BE2C (cell line): ENCODE results near the gene HDAC4.

ENCODE experiments used
- DNase-seq: peaks from one replicate; pipeline ENCODE4 v3.0.0-alpha.2; 2020
- H3K27me3 ChIP-seq: fragments of 250-450 bp; sonication (Bioruptor Pico); 2 replicates; pipeline ENCODE4 v1.5.1; 2020; ENCODE audit warnings: mild to moderate bottlenecking
- H3K36me3 ChIP-seq: fragments of 250-450 bp; sonication (Bioruptor Pico); 2 replicates; pipeline ENCODE4 v1.5.1; 2020; ENCODE audit warnings: mild to moderate bottlenecking
- H3K4me1 ChIP-seq: fragments of 250-450 bp; sonication (Bioruptor Pico); 2 replicates; pipeline ENCODE4 v1.5.1; 2020
- H3K4me3 ChIP-seq: 2 replicates; pipeline ENCODE4 v1.5.1; 2011; ENCODE audit warnings: low read depth, low read length
- H3K9me3 ChIP-seq: fragments of 250-450 bp; sonication (Bioruptor Pico); 2 replicates; pipeline ENCODE4 v1.5.1; 2020
- CTCF ChIP-seq: IDR thresholded peaks from 2 replicates; pipeline ENCODE4 v1.5.1; 2012; ENCODE audit warnings: mild to moderate bottlenecking, low read depth, low read length

Gene HDAC4

GRCh38 chr2:239311132-239312040 is 89.4 kb downstream of the HDAC4 start:
- peaks cover 2% of the 10 kb centered on the region; the same call in 1 of the 2 replicates for H3K36me3 ChIP-seq
- no peak for DNase-seq
- H3K9me3 ChIP-seq = no peaks in the 10 kb centered on the region
- H3K27me3 ChIP-seq = no peaks in the 10 kb centered on the region
- H3K4me3 ChIP-seq = no peak overlapping the region
- peaks cover 25% of the 10 kb centered on the region for H3K4me1 ChIP-seq
- TF ChIP-seq CTCF = no peak

- TF ChIP-seq CTCF = no peak
- H3K4me1 ChIP-seq = peaks cover 25% of the 10 kb centered on the region
- no peak for DNase-seq
- H3K27me3 ChIP-seq = no peaks in the 10 kb centered on the region
- H3K9me3 ChIP-seq = no peaks in the 10 kb centered on the region
- H3K36me3 ChIP-seq = no peaks in the 10 kb centered on the region
- H3K4me3 ChIP-seq = no peak overlapping the region
Measured at GRCh38 chr2:239310401-239311061, 90.3 kb downstream of the HDAC4 start.

GRCh38 chr2:239309398-239310245 is 91.2 kb downstream of the HDAC4 start:
- H3K36me3 ChIP-seq = no peaks in the 10 kb centered on the region
- H3K4me3 ChIP-seq = peak overlapping the region; percentile 52
- H3K27me3 ChIP-seq = no peaks in the 10 kb centered on the region
- peak; percentile 68 for DNase-seq
- H3K4me1 ChIP-seq = peaks cover 30% of the 10 kb centered on the region
- no peaks in the 10 kb centered on the region for H3K9me3 ChIP-seq
- peak; percentile 42 for TF ChIP-seq CTCF

GRCh38 chr2:239308661-239309397 is 92.0 kb downstream of the HDAC4 start:
- Histone ChIP-seq H3K4me1 (peaks cover 38% of the 10 kb centered on the region), H3K9me3 (no peaks in the 10 kb centered on the region)
- peak; percentile 58 for DNase-seq

More at GRCh38 chr2:239308661-239309397, 92.0 kb downstream of the HDAC4 start:
- 0 out of 2 replicates have a peak, but pooled peaks have one; percentile 9 for TF ChIP-seq CTCF
- Histone ChIP-seq H3K27me3 (no peaks in the 10 kb centered on the region), H3K36me3 (no peaks in the 10 kb centered on the region), H3K4me3 (peak overlapping the region; percentile 52)
